GM12874 (cell line): ENCODE measurements around the gene MFAP4.

Experiments used
- TF ChIP-seq, protein P1 (sequence below): IDR thresholded peaks from 2 replicates; pipeline ENCODE4 v1.5.1; 2011; ENCODE audit warnings: low read depth, mild to moderate bottlenecking, control low read depth, low read length, moderate library complexity; ENCODE audit not compliant: insufficient read depth

MFAP4 gene

DNA sequence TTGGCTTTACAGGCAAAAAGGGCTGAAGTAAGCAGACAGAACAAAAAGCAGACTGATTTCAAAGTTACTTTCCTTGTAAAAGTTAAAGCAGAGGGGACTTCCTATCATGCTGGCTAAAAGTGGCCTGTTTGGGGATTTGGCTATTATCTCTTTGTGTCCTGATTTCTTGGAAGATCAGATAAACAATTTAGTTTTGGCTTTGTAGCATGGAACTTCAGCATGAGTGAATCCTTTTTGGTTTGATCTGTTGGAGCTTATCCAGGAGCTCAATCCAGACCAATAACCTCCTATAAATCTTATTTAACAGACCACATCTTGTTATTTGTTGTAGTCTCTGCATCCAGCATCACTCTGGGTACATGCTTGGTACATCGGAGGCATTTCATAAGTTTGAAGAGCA is 15.2 kb upstream of the MFAP4 start:
- TF ChIP-seq, protein P1, sequence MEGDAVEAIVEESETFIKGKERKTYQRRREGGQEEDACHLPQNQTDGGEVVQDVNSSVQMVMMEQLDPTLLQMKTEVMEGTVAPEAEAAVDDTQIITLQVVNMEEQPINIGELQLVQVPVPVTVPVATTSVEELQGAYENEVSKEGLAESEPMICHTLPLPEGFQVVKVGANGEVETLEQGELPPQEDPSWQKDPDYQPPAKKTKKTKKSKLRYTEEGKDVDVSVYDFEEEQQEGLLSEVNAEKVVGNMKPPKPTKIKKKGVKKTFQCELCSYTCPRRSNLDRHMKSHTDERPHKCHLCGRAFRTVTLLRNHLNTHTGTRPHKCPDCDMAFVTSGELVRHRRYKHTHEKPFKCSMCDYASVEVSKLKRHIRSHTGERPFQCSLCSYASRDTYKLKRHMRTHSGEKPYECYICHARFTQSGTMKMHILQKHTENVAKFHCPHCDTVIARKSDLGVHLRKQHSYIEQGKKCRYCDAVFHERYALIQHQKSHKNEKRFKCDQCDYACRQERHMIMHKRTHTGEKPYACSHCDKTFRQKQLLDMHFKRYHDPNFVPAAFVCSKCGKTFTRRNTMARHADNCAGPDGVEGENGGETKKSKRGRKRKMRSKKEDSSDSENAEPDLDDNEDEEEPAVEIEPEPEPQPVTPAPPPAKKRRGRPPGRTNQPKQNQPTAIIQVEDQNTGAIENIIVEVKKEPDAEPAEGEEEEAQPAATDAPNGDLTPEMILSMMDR: no peak

- TF ChIP-seq, protein P1: no peak
These were observed 14.5 kb upstream of the MFAP4 start for GRCh38 chr17:19401321-19402010.

DNA sequence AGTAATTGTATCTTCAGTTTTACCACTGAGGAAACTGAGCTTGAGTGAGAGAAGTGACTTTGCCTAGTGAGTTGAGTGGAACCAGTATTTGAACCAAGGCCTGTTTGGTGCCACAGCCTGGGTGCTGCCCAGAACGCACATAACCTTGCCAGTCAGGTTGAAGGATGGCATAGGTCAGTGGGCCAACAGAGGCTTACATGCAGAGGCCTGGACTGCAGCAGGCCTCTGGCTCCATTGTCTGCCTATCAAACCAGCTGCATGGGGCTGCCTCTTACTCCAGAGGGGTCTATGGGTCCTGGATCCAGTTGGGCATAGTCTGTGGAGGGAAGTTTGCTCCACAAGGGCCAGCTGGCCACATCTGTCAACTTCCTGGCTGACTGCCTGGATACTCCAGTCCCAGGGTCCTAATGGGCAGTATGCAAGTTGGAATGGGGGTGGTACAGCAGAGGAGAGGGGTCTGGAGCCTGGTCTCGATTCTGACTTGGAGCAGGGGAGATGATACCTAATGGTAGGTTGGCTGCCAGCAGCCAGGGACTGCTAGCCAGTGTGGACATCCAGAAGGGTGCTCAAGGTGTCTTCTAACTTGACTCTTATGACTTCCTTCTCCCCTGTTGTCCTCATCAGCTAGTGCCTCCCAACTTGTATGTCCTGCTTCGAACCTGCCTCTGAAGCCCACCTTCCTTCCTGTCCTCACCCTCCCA is 12.9 kb upstream of the MFAP4 start:
- TF ChIP-seq, protein P1: no peak

DNA sequence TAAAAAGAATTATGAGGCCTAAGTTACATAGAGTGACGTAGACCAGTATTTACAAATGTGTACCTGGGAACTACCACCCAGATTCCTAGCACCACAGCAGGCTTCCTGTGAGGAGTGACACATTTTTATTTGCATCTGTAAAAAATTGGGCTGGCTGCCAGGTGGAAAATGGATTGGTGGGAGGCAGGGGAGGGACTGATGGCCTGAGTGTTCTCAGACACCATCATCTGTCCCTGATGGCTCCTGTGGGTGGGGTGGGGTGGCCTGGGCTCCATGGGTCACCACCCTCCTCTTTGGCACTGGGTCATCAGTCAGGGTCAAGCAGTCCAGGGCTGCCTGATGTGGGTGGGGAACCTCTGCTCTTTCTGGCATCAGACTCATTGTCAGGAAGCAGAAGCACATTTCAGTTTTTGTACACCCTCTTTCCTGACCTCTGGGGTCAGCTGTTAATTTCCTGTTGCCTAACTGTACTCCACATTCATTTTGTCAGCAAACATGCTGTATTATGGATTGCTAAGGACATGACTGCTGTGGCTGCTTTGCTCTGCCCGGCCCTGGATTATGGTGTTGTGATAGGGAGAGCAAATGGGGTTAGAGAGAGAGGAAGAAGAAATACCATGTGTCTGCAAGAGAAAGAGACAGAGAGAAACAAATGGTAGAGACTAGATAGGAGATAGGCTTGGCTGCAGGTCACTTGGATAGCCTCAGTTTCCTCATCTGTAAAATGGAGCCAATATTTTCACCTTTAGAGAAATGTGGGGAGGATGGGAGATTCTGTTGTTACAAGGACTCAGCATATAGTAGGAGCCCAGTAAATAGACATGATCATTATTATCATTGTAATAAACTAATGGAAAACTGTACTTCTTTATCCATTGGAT is 11.6 kb upstream of the MFAP4 start:
- TF ChIP-seq, protein P1: no peak

DNA sequence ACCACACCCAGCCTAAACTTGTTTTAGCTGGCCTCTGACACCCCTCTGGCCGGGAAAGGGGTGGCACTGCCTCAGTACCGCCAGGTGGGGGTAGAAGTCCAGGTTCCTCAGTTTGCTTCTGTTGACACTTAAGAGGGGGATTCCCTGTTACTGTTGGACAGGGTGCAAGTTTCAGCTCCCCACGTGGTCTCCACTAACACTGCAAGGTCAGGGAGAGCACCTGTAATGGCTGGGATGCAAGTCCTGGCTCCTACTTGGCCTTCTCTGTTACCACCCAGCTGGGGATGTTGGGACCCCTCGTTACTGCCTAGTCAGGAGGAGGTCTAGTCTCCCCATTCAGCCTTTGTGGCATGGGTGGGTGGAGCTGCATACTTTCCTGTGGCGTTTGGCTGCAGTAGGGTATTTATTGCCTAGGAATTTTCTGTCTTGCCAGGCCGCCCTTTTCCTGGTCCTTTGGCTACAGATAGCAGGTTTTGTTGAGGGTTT is 10.6 kb upstream of the MFAP4 start:
- TF ChIP-seq, protein P1: peak; percentile 33; the same call in 1 of the 2 replicates

GRCh38 chr17:19392303-19392702 is 5.3 kb upstream of the MFAP4 start:
- TF ChIP-seq, protein P1: no peak

DNA sequence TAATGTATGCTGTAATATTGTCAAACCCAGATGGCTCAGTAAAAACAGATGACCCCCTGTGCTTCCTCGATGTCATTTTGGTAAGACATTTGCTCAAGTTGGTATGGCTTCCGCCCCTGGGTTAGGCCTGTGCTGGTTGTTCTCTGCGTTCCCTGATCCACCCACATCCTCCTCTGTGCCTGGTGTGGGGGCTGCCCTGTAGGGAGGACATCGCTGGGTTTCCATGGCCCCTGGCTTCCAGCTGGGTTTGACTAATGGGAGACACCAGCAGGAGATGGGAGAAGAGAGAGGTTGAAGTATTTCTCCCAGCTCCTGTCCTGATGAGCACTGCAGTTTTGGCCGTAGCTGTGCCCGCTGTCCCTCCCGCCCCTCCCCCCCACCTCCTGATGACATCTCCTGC is 4.4 kb upstream of the MFAP4 start:
- TF ChIP-seq, protein P1: no peak
